ENCODE measurements around the gene B9D2. TPM values are rescaled to one million over a fixed set of nuclear protein-coding genes. Genes with fewer than 3 reads are reported as not detected.
"Not testable (repeated sequence)": the region's sequence is repeated elsewhere in the genome, so short reads cannot be mapped to it uniquely, and the experiment has no call there.

B9D2 gene
- total and polyA plus RNA-seq, 10 donors, result 7.5 to 11.9 (median 8.7) TPM

DNA sequence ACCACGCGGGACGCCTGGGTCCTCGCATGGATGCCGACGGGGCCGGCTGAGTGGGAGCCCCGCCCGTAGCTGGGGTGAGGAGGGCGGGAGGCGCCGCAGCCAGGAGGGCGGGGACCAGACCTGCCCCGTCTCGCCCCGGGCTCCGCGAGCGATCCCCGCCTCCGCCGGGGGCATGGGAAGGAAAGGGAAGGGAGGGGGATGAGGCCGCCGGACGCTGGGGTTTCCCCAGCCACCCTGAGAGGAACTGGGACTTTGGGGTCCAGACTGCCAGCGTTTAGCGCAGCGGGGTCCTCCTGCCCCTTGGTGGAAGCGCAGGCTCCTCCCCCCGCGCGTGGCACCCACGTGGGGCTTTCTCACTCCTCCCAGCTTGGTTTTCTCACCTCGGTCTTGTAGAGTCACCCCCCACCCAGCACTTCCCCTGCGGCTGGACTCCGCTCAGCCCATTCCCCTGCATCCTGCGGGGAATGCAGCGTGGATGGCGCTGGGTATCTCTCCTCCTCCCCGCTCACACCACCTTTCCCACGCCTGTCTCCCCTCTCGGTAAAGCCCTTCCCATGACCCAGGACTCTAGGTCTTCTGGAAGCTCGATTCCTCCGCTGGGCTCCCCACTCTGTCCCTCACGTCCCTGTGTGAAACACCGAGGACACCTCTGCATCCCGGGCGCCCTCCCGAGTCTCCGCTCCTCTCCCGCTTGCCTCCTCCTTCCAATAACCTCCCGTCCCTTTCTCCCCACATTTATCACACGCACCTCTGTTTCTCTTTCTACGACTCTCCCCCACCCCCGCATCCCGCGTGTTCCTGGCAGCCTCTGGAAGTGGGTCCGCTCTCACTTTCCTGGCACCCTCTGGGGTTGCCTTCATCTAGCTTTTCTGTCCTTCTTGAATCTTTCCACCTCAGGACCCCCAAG, 12.4 kb downstream of the B9D2 start:
- WGBS, 5 donors, result 0 to 1% (median 0%) methylated on average over 37 to 58 of the region's 58 CpGs
- intact Hi-C loops (cut with DNase I; ENCODE audit: low total_unique reads), result no loop called here
- peak overlapping the region; percentile 76 to 100 (median 98) for H3K4me3 ChIP-seq
- DNase-seq, result peak; percentile 97
- no peaks in the 10 kb centered on the region for H3K9me3 ChIP-seq
- peak; percentile 83 to 87 (median 86) for TF ChIP-seq POLR2AphosphoS5 (IDR thresholded peaks at IDR 0.05)
- TF ChIP-seq, protein P1, sequence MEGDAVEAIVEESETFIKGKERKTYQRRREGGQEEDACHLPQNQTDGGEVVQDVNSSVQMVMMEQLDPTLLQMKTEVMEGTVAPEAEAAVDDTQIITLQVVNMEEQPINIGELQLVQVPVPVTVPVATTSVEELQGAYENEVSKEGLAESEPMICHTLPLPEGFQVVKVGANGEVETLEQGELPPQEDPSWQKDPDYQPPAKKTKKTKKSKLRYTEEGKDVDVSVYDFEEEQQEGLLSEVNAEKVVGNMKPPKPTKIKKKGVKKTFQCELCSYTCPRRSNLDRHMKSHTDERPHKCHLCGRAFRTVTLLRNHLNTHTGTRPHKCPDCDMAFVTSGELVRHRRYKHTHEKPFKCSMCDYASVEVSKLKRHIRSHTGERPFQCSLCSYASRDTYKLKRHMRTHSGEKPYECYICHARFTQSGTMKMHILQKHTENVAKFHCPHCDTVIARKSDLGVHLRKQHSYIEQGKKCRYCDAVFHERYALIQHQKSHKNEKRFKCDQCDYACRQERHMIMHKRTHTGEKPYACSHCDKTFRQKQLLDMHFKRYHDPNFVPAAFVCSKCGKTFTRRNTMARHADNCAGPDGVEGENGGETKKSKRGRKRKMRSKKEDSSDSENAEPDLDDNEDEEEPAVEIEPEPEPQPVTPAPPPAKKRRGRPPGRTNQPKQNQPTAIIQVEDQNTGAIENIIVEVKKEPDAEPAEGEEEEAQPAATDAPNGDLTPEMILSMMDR (IDR thresholded peaks at IDR 0.05 in 8 of 11, conservative IDR thresholded peaks at IDR 0.05 in 3 of 11), result no peak
- H3K27me3 ChIP-seq (replicated peaks in 1 of 7), result no peaks in the 10 kb centered on the region
- peaks cover 37 to 88% (median 66%) of the 10 kb centered on the region in 6 donors for H3K4me1 ChIP-seq
- H3K27ac ChIP-seq, result peak overlapping the region; percentile 70 to 98 (median 95)
- H3K36me3 ChIP-seq, result peaks cover 0 to 27% (median 17%) of the 10 kb centered on the region in 6 donors

DNA sequence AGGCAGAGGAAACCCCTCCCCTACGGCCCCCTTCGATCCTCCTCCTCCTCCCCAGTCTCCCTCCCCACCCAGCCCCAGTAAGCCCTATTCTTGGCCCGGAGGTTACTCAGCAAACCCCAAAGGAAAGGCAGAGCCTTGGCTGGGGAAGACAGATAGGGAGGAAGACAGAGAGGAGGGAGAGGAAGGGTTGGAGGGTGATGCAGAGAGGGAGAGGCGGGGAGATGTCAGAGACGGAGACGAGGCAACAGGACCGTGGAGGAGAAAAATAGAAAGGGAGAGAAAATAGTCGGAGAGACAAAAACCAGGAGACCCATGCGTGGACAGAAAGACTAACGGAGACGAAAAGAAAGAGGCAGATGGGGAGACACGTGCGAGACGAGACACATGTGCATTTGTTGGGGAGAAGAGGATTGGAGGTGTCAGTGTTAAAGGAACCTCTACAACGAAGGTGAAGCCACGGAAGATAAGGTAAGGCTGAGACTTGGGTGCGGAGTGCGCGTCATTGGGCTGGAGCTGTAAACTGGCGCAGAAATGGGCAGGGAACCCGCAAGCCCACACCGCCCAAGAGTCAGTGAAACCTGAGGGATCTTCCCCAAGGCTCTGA, 13.1 kb downstream of the B9D2 start:
- intact Hi-C loops (cut with DNase I; ENCODE audit: low total_unique reads), result no loop called here
- peaks cover 35 to 88% (median 60%) of the 10 kb centered on the region in 6 donors for H3K4me1 ChIP-seq

DNA sequence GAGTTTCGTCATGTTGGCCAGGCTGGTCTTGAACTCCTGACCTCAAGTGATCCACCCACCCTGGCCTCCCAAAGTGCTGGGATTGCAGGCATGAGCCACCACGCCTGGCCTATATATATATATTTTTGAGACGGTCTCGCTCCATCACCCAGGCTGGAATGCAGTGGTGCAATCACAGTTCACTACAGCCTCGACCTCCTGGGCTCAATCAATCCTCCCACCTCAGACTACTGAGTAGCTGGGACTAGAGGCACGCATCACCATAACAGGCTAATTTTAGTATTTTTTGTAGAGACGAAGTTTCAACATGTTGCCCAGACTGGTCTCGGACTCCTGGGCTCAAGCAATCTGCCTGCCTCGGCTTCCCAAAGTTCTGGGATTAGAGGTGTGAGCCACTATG, 17.0 kb downstream of the B9D2 start:
- WGBS, 5 donors, result 81 to 95% (median 92%) methylated on average over 9 of the region's 9 CpGs
- H3K9me3 ChIP-seq; H3K4me3 ChIP-seq; DNase-seq; H3K27me3 ChIP-seq (replicated peaks in 1 of 7); H3K27ac ChIP-seq: not testable (repeated sequence)
- peaks cover 4 to 73% (median 55%) of the 10 kb centered on the region in 6 donors for H3K36me3 ChIP-seq
- peaks cover 24 to 100% (median 66%) of the 10 kb centered on the region in 6 donors for H3K4me1 ChIP-seq
- intact Hi-C loops (cut with DNase I; ENCODE audit: low total_unique reads), result loop anchor here (2.0 kb wide), 1 partner anchor 18 kb away; no protein-coding TSS in a partner anchor

More for the DNA sequence above, 13.1 kb downstream of the B9D2 start:
- Histone ChIP-seq H3K9me3 (no peaks in the 10 kb centered on the region), H3K36me3 (peaks cover 0 to 34% (median 24%) of the 10 kb centered on the region in 6 donors), H3K27ac (peak overlapping the region; percentile 70 to 98 (median 95)), H3K27me3 (replicated peaks in 1 of 7) (no peaks in the 10 kb centered on the region), H3K4me3 (peak overlapping the region; percentile 76 to 100 (median 98))
- DNase-seq, result no peak
- 2 to 3% (median 2%) methylated on average over 22 of the region's 22 CpGs for WGBS, 5 donors
- no peak for TF ChIP-seq POLR2A (IDR thresholded peaks at IDR 0.05)
- TF ChIP-seq, protein P1 (IDR thresholded peaks at IDR 0.05 in 8 of 11, conservative IDR thresholded peaks at IDR 0.05 in 3 of 11), result no peak
- no peak for TF ChIP-seq POLR2AphosphoS5 (IDR thresholded peaks at IDR 0.05)

DNA sequence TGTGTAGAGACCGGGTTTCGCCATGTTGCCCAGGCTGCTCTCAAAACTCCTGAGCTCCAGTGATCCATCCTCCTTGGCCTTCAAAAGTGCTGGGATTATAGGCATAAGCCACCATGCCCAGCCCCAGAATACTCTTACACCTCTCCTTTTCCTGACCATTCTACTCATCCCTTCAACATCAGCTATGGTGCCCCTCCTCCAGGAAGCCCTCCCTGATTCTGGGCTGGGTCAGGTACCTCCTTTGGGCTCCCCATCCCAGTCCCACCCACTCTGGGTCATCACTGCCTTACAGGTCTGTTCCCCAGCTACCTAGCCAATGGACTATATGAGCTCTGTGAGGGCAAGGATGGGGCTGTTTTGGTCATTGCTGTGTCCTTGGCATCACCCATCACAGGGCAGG, 19.8 kb downstream of the B9D2 start:
- Histone ChIP-seq H3K9me3 (no peaks in the 10 kb centered on the region), H3K27me3 (replicated peaks in 1 of 7) (no peaks in the 10 kb centered on the region), H3K36me3 (peaks cover 4 to 97% (median 82%) of the 10 kb centered on the region in 6 donors), H3K4me3 (no peak overlapping the region), H3K27ac (peak overlapping the region in 2 of 8 donors; percentile 22 to 41), H3K4me1 (peaks cover 12 to 100% (median 46%) of the 10 kb centered on the region in 6 donors)
- intact Hi-C loops (cut with DNase I; ENCODE audit: low total_unique reads), result no loop called here
- 86 to 100% (median 97%) methylated on average over 2 of the region's 2 CpGs for WGBS, 5 donors
- no peak for DNase-seq
- TF ChIP-seq POLR2A (IDR thresholded peaks at IDR 0.05) (no peak), POLR2AphosphoS5 (IDR thresholded peaks at IDR 0.05) (no peak)
- TF ChIP-seq, protein P1 (IDR thresholded peaks at IDR 0.05 in 8 of 11, conservative IDR thresholded peaks at IDR 0.05 in 3 of 11), result no peak

All from spleen (tissue), 11 donors.